DOHH2 (cell line): ENCODE results near the gene UBL4A.
"Not testable (repeated sequence)": the region's sequence is repeated elsewhere in the genome, so short reads cannot be mapped to it uniquely, and the experiment has no call there.

Source experiments
- EZH2phosphoT487 ChIP-seq: fragments of 200-600 bp; sonication (generic); IDR thresholded peaks from 2 replicates; pipeline ENCODE4 v1.6.1; 2017; ENCODE audit warnings: borderline replicate concordance, mild to moderate bottlenecking, antibody characterized with exemption, low read length, moderate library complexity, mixed read lengths
- TF ChIP-seq, protein P1 (sequence below): fragments of 200-600 bp; sonication (generic); IDR thresholded peaks from one replicate; pipeline ENCODE4 v1.5.1; 2014; ENCODE audit warnings: antibody characterized with exemption, mild to moderate bottlenecking, low read depth, low read length; ENCODE audit not compliant: poor library complexity, severe bottlenecking

DNA sequence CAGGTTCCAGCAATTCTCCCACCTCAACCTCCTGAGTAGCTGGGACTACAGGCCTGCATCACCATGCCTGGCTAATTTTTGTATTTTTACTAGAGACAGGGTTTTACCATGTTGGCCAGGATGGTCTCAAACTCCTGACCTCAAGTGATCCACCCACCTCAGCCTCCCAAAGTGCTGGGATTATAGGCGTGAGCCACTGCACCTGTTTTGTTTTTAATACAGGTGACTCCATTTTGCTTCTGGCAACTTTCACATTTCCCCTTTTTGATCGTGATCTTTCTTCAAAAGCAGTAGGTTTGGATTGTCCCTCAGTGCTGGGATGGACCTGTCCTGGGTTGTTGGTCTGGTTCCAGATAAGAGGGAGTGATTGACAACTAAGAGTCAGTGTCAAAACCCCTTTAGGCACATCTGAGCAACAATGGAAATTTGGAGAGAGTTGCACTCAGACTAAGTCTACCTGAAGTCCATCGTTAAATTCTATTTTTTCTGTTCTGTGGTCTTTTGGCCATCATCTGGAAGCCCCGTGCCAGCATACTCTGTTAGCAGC is 10.2 kb upstream of the UBL4A start:
- TF ChIP-seq, protein P1, sequence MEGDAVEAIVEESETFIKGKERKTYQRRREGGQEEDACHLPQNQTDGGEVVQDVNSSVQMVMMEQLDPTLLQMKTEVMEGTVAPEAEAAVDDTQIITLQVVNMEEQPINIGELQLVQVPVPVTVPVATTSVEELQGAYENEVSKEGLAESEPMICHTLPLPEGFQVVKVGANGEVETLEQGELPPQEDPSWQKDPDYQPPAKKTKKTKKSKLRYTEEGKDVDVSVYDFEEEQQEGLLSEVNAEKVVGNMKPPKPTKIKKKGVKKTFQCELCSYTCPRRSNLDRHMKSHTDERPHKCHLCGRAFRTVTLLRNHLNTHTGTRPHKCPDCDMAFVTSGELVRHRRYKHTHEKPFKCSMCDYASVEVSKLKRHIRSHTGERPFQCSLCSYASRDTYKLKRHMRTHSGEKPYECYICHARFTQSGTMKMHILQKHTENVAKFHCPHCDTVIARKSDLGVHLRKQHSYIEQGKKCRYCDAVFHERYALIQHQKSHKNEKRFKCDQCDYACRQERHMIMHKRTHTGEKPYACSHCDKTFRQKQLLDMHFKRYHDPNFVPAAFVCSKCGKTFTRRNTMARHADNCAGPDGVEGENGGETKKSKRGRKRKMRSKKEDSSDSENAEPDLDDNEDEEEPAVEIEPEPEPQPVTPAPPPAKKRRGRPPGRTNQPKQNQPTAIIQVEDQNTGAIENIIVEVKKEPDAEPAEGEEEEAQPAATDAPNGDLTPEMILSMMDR: not testable (repeated sequence)
- not testable (repeated sequence) for TF ChIP-seq EZH2phosphoT487
